Activated CD4-positive, alpha-beta T cell treated with anti-CD3 and anti-CD28 coated beads for 4 hours (primary cell): ENCODE measurements around the gene CTBP2.
"Not testable (repeated sequence)": the region's sequence is repeated elsewhere in the genome, so short reads cannot be mapped to it uniquely, and the experiment has no call there.

ENCODE experiments used
- DNase-seq, 2 donors: peaks; one replicate each; pipeline ENCODE4 v3.0.0-alpha.2; 2020

CTBP2 gene

DNA sequence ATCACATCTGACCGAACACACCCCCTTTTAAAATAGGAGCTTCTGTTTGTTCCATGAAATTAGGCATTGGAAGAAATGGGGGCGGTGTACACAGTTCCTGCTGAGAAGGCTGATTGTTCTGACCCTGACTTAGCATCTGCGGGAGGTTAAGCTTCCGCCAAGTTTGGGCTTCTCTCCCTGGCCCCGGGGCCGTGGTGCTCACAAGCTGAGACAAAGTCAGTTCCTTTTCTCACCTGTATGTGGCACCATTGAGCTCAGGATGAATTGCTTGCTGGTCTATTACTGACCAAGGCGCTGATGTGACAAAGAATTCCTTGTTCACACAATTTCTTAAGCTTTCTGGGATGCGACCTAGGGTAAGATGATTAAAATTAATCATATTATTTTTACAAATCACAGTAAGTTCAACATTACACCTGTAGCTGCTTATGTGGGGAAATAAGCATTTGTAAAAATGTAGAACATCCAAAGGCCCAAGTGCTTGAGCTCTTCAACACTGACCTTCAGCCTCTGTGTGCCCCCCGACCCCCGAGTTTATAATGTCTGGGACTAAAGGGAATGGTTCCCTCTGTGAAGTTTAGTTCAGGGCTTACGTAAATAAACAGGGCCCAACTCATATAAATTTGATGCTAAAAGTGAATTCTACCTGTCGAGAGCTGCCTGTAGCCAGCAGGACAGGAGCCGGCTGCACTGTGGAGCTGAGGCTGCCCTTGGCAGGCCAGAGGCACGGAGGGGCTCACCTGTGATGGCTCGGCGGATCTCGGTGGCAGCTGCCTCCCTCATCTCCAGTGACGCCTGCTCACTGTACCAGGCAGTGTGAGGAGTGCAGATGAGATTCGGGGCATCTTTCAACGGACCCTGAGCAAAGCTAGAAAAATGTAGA is 167.7 kb downstream of the CTBP2 start:
- DNase-seq: no peak

GRCh38 chr10:124991835-124992234 is 168.5 kb downstream of the CTBP2 start:
- DNase-seq: no peak

GRCh38 chr10:124990671-124991625 is 169.4 kb downstream of the CTBP2 start:
- DNase-seq: no peak

- no peak for DNase-seq
These were observed 170.8 kb downstream of the CTBP2 start for GRCh38 chr10:124989526-124989925.

DNA sequence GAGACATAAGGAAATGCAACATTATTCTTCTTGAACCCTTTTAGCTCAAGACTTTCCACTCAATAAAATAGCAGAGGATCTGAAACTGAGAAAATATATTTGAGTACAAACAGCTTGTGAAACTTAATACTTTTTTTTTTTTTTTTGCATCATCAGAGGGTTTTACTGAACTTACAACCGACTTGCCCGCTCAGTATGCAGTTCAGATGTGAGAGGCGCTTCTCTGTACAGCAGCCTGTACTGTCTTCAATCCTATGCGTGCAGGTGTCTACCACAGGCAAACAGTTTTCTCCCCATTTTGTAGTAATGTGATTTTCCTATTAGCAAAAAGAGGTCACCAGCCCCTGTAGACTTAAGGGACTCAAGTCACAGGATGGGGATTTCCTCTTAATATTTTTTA is 171.6 kb downstream of the CTBP2 start:
- DNase-seq: not testable (repeated sequence)

- no peak for DNase-seq
These were observed 172.6 kb downstream of the CTBP2 start for GRCh38 chr10:124987788-124988187.

GRCh38 chr10:124985162-124985561 is 175.2 kb downstream of the CTBP2 start:
- no peak for DNase-seq

- no peak for DNase-seq
These were observed 176.0 kb downstream of the CTBP2 start for GRCh38 chr10:124984376-124984775.

GRCh38 chr10:124983321-124983720 is 177.0 kb downstream of the CTBP2 start:
- no peak for DNase-seq

- no peak for DNase-seq
These were observed 182.0 kb downstream of the CTBP2 start for GRCh38 chr10:124978376-124978725.

- DNase-seq: no peak
These were observed 182.6 kb downstream of the CTBP2 start for GRCh38 chr10:124977648-124978375.

DNA sequence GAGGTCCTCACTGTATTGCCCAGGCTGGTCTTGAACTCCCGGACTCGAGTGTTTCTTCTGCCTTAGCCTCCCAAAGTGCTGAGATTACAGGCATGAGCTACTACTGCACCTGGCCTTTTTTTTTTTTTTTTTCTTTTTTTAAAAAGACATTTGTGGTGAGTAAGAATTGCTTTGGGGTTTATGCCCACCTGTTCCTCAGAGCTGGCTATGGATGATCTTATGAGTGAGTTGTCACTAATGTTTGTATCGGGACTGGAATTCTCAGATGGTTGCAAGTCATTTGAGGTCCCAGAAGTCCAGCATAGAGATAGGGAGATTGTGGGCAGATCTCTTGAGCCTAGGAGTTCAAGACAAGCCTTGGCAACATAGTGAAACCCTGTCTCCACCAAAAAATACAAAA is 183.2 kb downstream of the CTBP2 start:
- no peak for DNase-seq

DNA sequence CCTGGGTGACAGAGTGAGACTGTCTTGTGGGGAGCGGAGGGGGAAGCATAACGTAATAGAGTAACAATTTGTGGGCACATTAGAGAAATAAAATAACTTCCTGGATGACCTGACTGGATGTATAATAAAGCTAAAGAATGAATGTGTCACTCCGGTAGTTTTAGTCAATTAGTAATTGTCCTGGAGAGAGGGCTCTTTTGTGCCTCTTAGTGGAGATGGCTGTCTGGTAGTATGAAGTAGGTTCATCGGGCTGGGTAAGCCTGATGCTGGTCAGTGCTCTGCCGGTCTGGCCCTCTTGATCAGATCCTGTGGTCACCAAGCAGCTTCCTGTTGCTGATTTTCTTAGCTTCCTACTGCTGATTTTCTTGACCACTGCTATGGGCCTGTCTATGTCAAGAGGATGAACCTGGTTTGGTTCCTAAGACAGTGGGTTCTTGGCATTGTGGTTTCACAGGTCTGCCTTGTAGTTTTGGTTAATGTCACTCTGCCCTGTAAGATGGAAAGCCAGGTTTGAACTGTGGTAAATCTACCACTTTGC is 184.3 kb downstream of the CTBP2 start:
- no peak for DNase-seq

- DNase-seq: no peak
These were observed 186.2 kb downstream of the CTBP2 start for GRCh38 chr10:124974131-124974530.

DNA sequence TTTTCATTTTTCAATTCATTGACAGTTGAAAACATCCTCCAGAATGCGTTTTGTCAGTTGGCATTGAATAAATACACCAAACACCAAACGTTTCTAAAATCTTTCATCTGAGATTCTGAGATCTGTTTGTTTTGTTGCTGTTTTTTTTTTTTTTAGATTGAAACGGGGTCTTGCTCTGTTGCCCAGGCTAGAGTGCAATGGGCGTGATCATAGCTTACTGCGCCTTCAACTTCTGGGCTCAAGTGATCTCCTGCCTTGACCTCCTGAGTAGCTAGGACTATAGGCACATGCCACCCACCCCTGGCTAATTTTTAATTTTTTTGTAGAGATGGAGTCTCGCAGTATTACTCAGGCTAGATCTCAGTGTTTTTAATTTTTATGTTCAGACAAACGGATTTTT is 187.7 kb downstream of the CTBP2 start:
- DNase-seq: no peak

DNA sequence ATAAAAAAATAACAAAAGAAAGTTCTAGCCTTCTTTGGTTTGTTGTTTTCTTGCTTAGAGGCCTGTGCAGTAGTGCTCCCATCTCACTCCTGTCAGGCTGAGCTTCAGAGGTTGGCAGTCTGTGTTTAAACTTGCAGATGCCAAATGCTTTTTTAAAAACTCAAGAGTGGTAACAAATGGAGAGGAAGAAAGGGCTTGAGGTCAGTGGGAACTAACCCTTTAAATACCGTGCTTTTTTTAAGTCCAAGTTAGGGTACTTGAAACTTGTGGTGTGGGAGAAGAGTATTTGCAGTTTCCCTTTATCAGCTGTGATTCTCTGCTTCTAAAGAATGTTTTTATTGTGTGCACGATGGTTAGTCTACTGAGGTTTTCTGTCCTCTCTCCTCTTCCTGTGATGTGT is 189.1 kb downstream of the CTBP2 start:
- DNase-seq: no peak

- DNase-seq: no peak
These were observed 193.1 kb downstream of the CTBP2 start for GRCh38 chr10:124967255-124967654.

GRCh38 chr10:124966008-124966407 is 194.4 kb downstream of the CTBP2 start:
- DNase-seq: no peak

DNA sequence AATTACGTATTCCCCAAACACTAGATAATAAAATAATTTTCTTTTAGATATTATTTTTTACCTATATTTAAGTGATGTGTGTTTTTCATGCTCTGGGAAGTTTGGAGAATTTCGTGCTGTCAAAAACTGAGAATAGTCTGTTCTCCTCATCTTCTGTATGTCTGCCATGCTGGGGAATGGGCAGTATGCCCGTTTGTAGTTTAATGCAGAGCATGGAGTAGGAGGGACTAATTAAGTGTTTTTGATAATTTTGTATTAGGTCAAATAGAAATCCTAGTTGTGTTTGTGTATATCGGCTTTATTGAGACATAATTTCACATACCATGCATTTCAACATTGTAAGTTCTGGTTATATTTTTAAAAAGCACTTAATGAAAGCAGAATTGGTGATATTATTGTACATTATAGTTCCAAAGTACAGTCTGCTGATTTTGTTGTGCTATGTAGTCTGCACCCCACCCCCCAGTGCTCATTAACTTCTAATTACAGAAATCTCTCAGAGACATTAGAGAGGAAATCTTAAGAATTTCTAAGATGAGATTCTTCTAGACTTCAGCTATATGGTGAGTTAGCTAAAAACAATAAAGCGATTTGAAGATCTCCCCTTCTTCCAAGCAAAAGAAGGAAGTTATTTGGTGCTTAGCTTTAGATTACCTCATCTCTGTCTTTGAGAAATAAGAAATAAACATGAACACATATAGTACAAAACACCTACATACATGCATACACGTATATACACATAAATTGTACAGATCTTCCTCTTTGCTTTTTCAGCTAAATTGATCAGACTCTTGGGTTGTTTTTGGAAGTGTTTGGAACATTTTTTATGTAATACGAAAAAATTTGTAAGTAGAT is 196.3 kb downstream of the CTBP2 start:
- DNase-seq: no peak

GRCh38 chr10:124962421-124962820 is 197.9 kb downstream of the CTBP2 start:
- DNase-seq: no peak

GRCh38 chr10:124961248-124961570 is 199.2 kb downstream of the CTBP2 start:
- DNase-seq: no peak

DNA sequence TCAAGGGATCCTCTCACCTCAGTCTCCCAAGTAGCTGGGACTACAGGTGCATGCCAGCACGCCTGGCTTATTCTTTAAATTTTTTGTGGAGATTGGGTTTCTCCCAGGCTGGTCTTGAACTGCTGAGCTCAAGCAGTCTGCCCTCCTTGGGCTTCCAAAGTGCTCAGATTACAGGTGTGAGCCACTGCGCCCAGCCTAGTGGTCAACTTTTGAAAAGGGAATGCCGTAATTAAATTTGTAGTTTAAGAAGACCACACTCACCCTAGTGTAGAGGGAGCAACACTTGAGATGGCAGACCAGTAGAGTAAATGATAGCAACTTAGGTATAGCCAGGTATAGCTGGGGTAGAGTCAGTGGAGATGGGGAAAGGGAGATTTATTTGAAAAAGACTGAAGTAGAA is 200.8 kb downstream of the CTBP2 start:
- no peak for DNase-seq
